IPS-NIHi11 (cell line): ENCODE data around the gene ANGPTL4.
"Not testable (repeated sequence)": the region's sequence is repeated elsewhere in the genome, so short reads cannot be mapped to it uniquely, and the experiment has no call there.

Experiments
- DNase-seq: peaks from one replicate; pipeline ENCODE4 v3.0.0; 2012; ENCODE audit warnings: mixed read lengths, low spot score

Gene ANGPTL4

GRCh38 chr19:8363803-8364771 lies at the start of gene ANGPTL4:
ANGPTL4 (plus strand) TSS chr19:8364155; CDS start chr19:8364322, 167 bp downstream.
- peak; percentile 80 for DNase-seq

- not testable (repeated sequence) for DNase-seq
These were observed 48.8 kb upstream of the ANGPTL4 start for GRCh38 chr19:8314981-8315640.

GRCh38 chr19:8316351-8317125 lies 47.4 kb upstream of the ANGPTL4 start:
- no peak for DNase-seq

GRCh38 chr19:8318835-8319234 lies 45.1 kb upstream of the ANGPTL4 start:
- not testable (repeated sequence) for DNase-seq

- no peak for DNase-seq
These were observed 44.0 kb upstream of the ANGPTL4 start for GRCh38 chr19:8319807-8320520.

- no peak for DNase-seq
These were observed 43.3 kb upstream of the ANGPTL4 start for GRCh38 chr19:8320564-8321066.

GRCh38 chr19:8321067-8321985 lies 42.6 kb upstream of the ANGPTL4 start, which contains the start of the genes NDUFA7 and RPS28:
NDUFA7 (minus strand) TSS chr19:8321375; CDS start chr19:8321358, 17 bp downstream.
RPS28 (plus strand) TSS chr19:8321496; CDS start chr19:8321531, 35 bp downstream.
- peak; percentile 94 for DNase-seq

- DNase-seq: no peak
These were observed 41.8 kb upstream of the ANGPTL4 start for GRCh38 chr19:8321986-8322637.

- DNase-seq: no peak
These were observed 41.3 kb upstream of the ANGPTL4 start for GRCh38 chr19:8322638-8322997.

- no peak for DNase-seq
These were observed 40.2 kb upstream of the ANGPTL4 start for GRCh38 chr19:8323781-8324185.

- no peak for DNase-seq
These were observed 39.5 kb upstream of the ANGPTL4 start for GRCh38 chr19:8324186-8325050.

GRCh38 chr19:8325454-8325853 lies 38.5 kb upstream of the ANGPTL4 start:
- no peak for DNase-seq

GRCh38 chr19:8329996-8330395 lies 34.0 kb upstream of the ANGPTL4 start:
- DNase-seq: no peak

- no peak for DNase-seq
These were observed 32.6 kb upstream of the ANGPTL4 start for GRCh38 chr19:8331263-8331845.

- no peak for DNase-seq
These were observed 30.8 kb upstream of the ANGPTL4 start for GRCh38 chr19:8332976-8333766.

GRCh38 chr19:8333767-8334457 lies 30.0 kb upstream of the ANGPTL4 start:
- DNase-seq: peak; percentile 57
